ENCODE measurements around the gene ABL1. TPM values are rescaled to one million over a fixed set of nuclear protein-coding genes. Genes with fewer than 3 reads are reported as not detected.

The ABL1 gene
- total RNA-seq: 38.3 and 41.5 TPM in 2 replicates

DNA sequence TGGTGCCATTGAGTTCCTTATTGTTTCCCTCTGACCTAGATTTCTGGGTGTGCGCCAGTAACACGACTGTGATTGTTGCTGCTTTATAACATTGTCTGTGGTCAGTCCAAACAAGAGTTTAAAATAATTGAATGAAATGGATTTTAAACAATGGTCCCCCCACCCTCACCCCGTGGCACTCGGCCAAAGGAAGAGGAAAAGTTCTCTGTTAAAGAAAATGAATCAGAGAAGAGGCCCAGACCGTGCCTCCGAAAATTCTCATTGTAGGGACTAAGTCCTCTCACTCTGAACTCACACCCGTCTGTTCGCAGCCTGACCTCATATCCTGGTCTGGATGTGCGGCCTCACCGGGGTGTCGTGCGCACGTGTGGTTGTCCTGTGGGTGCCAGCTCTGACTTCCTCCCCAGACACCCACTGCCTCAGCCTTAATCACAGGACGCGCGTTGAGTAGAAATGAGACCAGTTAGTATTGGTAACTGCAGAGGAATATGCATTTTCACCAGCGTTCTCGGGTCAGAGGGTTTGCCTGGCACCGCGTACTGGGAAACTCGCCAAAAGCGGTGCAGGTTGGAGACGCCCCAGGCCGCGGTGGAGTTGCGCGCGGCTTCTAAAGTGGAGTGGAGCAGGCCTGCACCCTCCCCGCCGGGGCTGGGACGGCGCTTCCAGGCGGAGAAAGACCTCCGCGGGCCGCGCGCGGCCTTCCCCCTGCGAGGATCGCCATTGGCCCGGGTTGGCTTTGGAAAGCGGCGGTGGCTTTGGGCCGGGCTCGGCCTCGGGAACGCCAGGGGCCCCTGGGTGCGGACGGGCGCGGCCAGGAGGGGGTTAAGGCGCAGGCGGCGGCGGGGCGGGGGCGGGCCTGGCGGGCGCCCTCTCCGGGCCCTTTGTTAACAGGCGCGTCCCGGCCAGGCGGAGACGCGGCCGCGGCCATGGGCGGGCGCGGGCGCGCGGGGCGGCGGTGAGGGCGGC is at the start of gene ABL1:
Gene ABL1 (plus strand): TSS at position 884 of the 966 bp plus-strand sequence. CDS start 193 bp downstream, outside the sequence.

DNA sequence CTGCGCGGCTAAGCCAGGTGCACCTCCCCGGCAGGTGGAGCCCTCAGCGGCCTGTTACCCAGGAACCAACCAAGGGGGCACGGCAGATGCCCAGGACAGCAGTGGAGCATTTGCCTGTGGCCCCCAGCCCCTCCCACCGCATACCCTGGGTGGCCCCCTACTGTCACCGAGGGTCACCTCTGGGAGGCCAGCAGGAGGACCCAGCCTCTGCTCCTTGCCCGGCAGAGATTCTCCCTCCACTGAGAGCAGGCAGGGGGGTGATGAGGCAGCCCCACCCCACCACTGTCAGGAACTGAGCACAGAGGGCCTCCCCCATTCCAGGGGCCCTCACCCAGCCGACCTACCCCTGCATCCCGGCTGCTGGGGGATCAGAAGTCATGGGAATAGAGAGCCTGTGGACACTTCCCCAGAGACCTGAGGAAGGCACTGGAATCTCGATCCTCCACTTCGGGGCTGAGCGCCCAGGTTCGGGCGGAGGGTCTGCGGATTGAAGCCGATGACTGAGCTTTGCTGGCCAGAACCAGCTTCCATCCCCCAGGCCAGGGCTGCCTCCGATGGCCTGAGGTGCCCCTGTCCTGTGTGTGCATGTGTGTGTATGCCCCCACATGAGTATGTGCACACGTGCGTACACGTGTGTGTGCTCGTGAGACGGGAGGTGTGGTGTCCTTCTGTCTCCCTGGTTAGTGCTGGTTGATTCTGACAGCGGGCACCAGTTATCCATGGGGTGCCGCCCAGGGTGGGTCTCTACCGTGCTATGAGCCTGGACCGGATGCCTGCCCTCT is 61.4 kb downstream of the ABL1 start, which contains the start of gene QRFP:
Gene QRFP (minus strand): TSS at position 580 of the 782 bp plus-strand sequence. CDS start 2,974 bp downstream, outside the sequence.

Other genes starting within 250 kb of the ABL1 start
- gene PRDM12, start 170.7 kb upstream of the ABL1 start, total RNA-seq: not detected in 2 replicates
- gene EXOSC2, start 141.5 kb upstream of the ABL1 start, total RNA-seq: 21.4 and 26.8 TPM in 2 replicates
- gene QRFP, start 61.6 kb downstream of the ABL1 start, total RNA-seq: not detected in 2 replicates
- gene FIBCD1, start 104.0 kb downstream of the ABL1 start, total RNA-seq: 0.29 and 2.8 TPM in 2 replicates
- 0.35 TPM in 1 of 2 replicates, not detected in the other for gene LAMC3, start 173.9 kb downstream of the ABL1 start, total RNA-seq